ENCODE measurements around the gene DACH2. TPM values are rescaled to one million over a fixed set of nuclear protein-coding genes. Genes with fewer than 3 reads are reported as not detected.

The DACH2 gene
- total and polyA plus RNA-seq, 2 of the 4 experiments (the other 2 are of a cell fraction): 2.8 to 3.8 TPM

- DNase-seq (peak; percentile 64), ATAC-seq (ENCODE audit: low read depth) (peak; percentile 72)
- Histone ChIP-seq H3K56ac (ENCODE audit: extremely low read depth, insufficient read depth, low read length) (no peak overlapping the region), H4K5ac (ENCODE audit: low read depth, low read length) (no peak overlapping the region), H3K79me1 (ENCODE audit: low read depth in 1 of 2, low read length in 2 of 2) (no peaks in the 10 kb centered on the region), H3K23ac (ENCODE audit: low read depth, low read length) (no peak overlapping the region), H2AFZ (replicated peaks; ENCODE audit: low read length, poor library complexity) (no peak overlapping the region), H3K9me1 (ENCODE audit: insufficient read depth, low read length) (no peaks in the 10 kb centered on the region), H3K18ac (ENCODE audit: low read depth, low read length) (no peak overlapping the region), H3K4me3 (ENCODE audit: insufficient read depth, low read depth, low read length) (no peak overlapping the region), H3K4me1 (ENCODE audit: control insufficient read depth, insufficient read depth, low read length) (no peaks in the 10 kb centered on the region), H2BK120ac (ENCODE audit: low read depth, low read length) (no peak overlapping the region), H3K14ac (replicated peaks; ENCODE audit: low read depth, low read length) (no peak overlapping the region), H3K9me3 (ENCODE audit: control insufficient read depth, insufficient read depth, low read length) (no peaks in the 10 kb centered on the region), H2BK20ac (ENCODE audit: low read depth, low read length) (no peak overlapping the region), H2AK5ac (ENCODE audit: low read depth, low read length) (no peak overlapping the region), H2BK15ac (ENCODE audit: low read depth, low read length) (no peak overlapping the region), H3K27me3 (ENCODE audit: control insufficient read depth, insufficient read depth, low read length) (no peaks in the 10 kb centered on the region), H3K4ac (ENCODE audit: low read depth, low read length) (no peak overlapping the region), H4K91ac (ENCODE audit: insufficient read depth, low read depth, low read length) (no peak overlapping the region), H4K20me1 (ENCODE audit: insufficient read depth, low read length) (no peaks in the 10 kb centered on the region), H3K9ac (ENCODE audit: low read depth, low read length) (no peak overlapping the region), H3K36me3 (ENCODE audit: control insufficient read depth, insufficient read depth, low read length) (no peaks in the 10 kb centered on the region), H2BK5ac (ENCODE audit: low read depth, low read length, poor library complexity, severe bottlenecking) (no peak overlapping the region), H2AK9ac (replicated peaks; ENCODE audit: low read depth, low read length, poor library complexity) (no peak overlapping the region), H4K8ac (ENCODE audit: low read depth in 2 of 2, low read length in 2 of 2) (no peak overlapping the region), H3K4me2 (ENCODE audit: low read depth, low read length) (no peak overlapping the region), H3K27ac (ENCODE audit: insufficient read depth, low read length) (no peak overlapping the region)
- no CpG with 5 or more reads among the region's 3 CpGs for whole genome bisulfite sequencing, 2 experiments (ENCODE audit: extremely low coverage in 2 of 2, insufficient read length in 1 of 2)
- ChIA-PET POLR2A (ENCODE audit: unreplicated experiment) (no interaction called here), CTCF (no interaction called here)
- no TSS peak for BruUV-seq (replicated peaks)
- intact Hi-C loops (cut with micrococcal nuclease): loop anchor here (1.0 to 5.0 kb wide), 2 partner anchors 544 to 559 kb away; no protein-coding TSS in a partner anchor
- TF ChIP-seq USF2 (IDR thresholded peaks at IDR 0.05; ENCODE audit: low read depth, low read length) (no peak), RAD21 (IDR thresholded peaks at IDR 0.05; ENCODE audit: low read length) (peak; percentile 66), SMC3 (IDR thresholded peaks at IDR 0.05; ENCODE audit: low read depth, low read length) (peak; percentile 42)
- TF ChIP-seq, protein P1, sequence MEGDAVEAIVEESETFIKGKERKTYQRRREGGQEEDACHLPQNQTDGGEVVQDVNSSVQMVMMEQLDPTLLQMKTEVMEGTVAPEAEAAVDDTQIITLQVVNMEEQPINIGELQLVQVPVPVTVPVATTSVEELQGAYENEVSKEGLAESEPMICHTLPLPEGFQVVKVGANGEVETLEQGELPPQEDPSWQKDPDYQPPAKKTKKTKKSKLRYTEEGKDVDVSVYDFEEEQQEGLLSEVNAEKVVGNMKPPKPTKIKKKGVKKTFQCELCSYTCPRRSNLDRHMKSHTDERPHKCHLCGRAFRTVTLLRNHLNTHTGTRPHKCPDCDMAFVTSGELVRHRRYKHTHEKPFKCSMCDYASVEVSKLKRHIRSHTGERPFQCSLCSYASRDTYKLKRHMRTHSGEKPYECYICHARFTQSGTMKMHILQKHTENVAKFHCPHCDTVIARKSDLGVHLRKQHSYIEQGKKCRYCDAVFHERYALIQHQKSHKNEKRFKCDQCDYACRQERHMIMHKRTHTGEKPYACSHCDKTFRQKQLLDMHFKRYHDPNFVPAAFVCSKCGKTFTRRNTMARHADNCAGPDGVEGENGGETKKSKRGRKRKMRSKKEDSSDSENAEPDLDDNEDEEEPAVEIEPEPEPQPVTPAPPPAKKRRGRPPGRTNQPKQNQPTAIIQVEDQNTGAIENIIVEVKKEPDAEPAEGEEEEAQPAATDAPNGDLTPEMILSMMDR (conservative IDR thresholded peaks at IDR 0.05; ENCODE audit: low read depth, low read length): peak; percentile 58
- in situ Hi-C loops (cut with MboI; ENCODE audit: low sequenced_read_pairs): no loop called here
- dilution Hi-C loops (cut with HindIII; ENCODE audit: low sequenced_read_pairs, unreplicated experiment): no loop called here
Observed at GRCh38 chrX:86171366-86171765, 23.1 kb downstream of the DACH2 start.

Measured in IMR-90 (cell line).